GM12878 (cell line): Measurements from ENCODE around the gene CTNNA1. TPM values are rescaled to one million over a fixed set of nuclear protein-coding genes. Genes with fewer than 3 reads are reported as not detected.

Experiments
- ATAC-seq: fragments of 200-7000 bp; cut with Tn5 transposase; 3 replicates; pipeline ENCODE4 v1.9.1; 2020; ENCODE audit warnings: mild to moderate bottlenecking, moderate library complexity
- BruUV-seq: library from RNA; stranded (reverse); fragments of 400-500 nt; replicated peaks from 2 replicates; lab custom pipeline; 2021; lab: Mats Ljungman, UMichigan
- CTCF ChIA-PET: fragments of 300-600 bp; sonication (Branson Sonifier 250); formaldehyde crosslinking; extraction: SDS; loops from one replicate; lab custom pipeline; 2021; ENCODE audit warnings: inconsistent platforms; lab: Yijun Ruan, JAX
- POLR2A ChIA-PET: fragments of 350-600 bp; formaldehyde crosslinking; extraction: SDS; loops from one replicate; lab custom pipeline; 2021; ENCODE audit warnings: inconsistent platforms; lab: Charles Lee
- RAD21 ChIA-PET: fragments of 300-600 bp; sonication (Branson Sonifier 250); formaldehyde crosslinking; loops from one replicate; lab custom pipeline; 2023; ENCODE audit warnings: antibody characterized with exemption; ENCODE audit not compliant: unreplicated experiment; lab: Charles Lee
- SMC1A ChIA-PET: fragments of 300-600 bp; sonication (Branson Sonifier 250); formaldehyde crosslinking; loops from one replicate; lab custom pipeline; 2023; ENCODE audit not compliant: unreplicated experiment, uncharacterized antibody; lab: Charles Lee
- DNase-seq: peaks from one replicate; pipeline ENCODE4 v3.0.0-alpha.2; 2011; ENCODE audit warnings: low read depth, low spot score
- FAIRE-seq: peaks from 3 replicates; lab custom pipeline; 2011; peaks lifted over from hg19 to GRCh38; lab: Jason Lieb, UNC
- H2AFZ ChIP-seq: 2 replicates; pipeline ENCODE4 v1.6.0; 2011; ENCODE audit warnings: low read depth, low read length, control low read depth; ENCODE audit not compliant: control insufficient read depth
- H3K27ac ChIP-seq: 2 replicates; pipeline ENCODE4 v1.5.1; 2011; ENCODE audit warnings: control low read depth; ENCODE audit not compliant: control insufficient read depth, insufficient read depth
- H3K27me3 ChIP-seq, 2 experiments: replicated peaks in 1 of 2; 2 replicates each; pipeline versions ENCODE4 v1.6.0 to v1.6.1; 2011; ENCODE audit warnings: low read length in 1 of 2; ENCODE audit not compliant: control insufficient read depth in 2 of 2, insufficient read depth in 2 of 2
- H3K36me3 ChIP-seq, 2 experiments: 2 replicates each; pipeline ENCODE4 v1.5.1; 2011; ENCODE audit warnings: low read length in 1 of 2; ENCODE audit not compliant: control insufficient read depth in 2 of 2, insufficient read depth in 2 of 2
- H3K4me1 ChIP-seq: 2 replicates; pipeline ENCODE4 v1.6.1; 2011; ENCODE audit warnings: mild to moderate bottlenecking, low read length, moderate library complexity, mixed read lengths; ENCODE audit not compliant: control insufficient read depth, insufficient read depth
- H3K4me2 ChIP-seq: 2 replicates; pipeline ENCODE4 v1.6.0; 2011; ENCODE audit warnings: control low read depth; ENCODE audit not compliant: control insufficient read depth, insufficient read depth
- H3K4me3 ChIP-seq: fragments of 200-600 bp; sonication (generic); 2 replicates; pipeline ENCODE4 v1.5.1; 2016
- H3K79me2 ChIP-seq: 2 replicates; pipeline ENCODE4 v1.6.0; 2011; ENCODE audit warnings: low read length; ENCODE audit not compliant: control insufficient read depth, insufficient read depth
- H3K9ac ChIP-seq: 2 replicates; pipeline ENCODE4 v1.8.0; 2011; ENCODE audit warnings: low read length, control low read depth, mixed read lengths; ENCODE audit not compliant: control insufficient read depth, insufficient read depth
- H3K9me3 ChIP-seq: replicated peaks from 3 replicates; pipeline ENCODE4 v1.5.1; 2011; ENCODE audit warnings: mild to moderate bottlenecking, low read length; ENCODE audit not compliant: control insufficient read depth, insufficient read depth
- H4K20me1 ChIP-seq: 2 replicates; pipeline ENCODE4 v1.6.0; 2011; ENCODE audit not compliant: control insufficient read depth, insufficient read depth
- NFYB ChIP-seq: IDR thresholded peaks from 2 replicates; pipeline ENCODE4 v1.6.1; 2011; ENCODE audit warnings: low read depth, mild to moderate bottlenecking, low read length, improper control_type of control experiment, moderate library complexity; ENCODE audit not compliant: insufficient read depth
- NR2C1 ChIP-seq: fragments of 450-650 bp; IDR thresholded peaks from 2 replicates; pipeline ENCODE4 v1.6.1; 2017; ENCODE audit warnings: antibody characterized with exemption, mild to moderate bottlenecking, moderate library complexity
- NR2F1 ChIP-seq: fragments of 450-650 bp; conservative IDR thresholded peaks from 2 replicates; pipeline ENCODE4 v1.6.1; 2017; ENCODE audit warnings: mild to moderate bottlenecking
- PAX8 ChIP-seq: fragments of 450-650 bp; IDR thresholded peaks from 2 replicates; pipeline ENCODE4 v1.6.1; 2017; ENCODE audit warnings: mild to moderate bottlenecking, moderate library complexity
- WGBS: methylation state at CpG from one replicate; pipeline ENCODE4 v1.1.6; 2016; ENCODE audit warnings: low lambda C conversion rate; ENCODE audit not compliant: insufficient replicate concordance, insufficient coverage; ENCODE audit errors: missing lambda C conversion rate; 5-methylcytosine and 5-hydroxymethylcytosine counted together
- in situ Hi-C: fragments of 300-500 bp; cut with MboI; formaldehyde crosslinking; loops from 9 replicates; pipeline ENCODE4 v1.14.3; 2018; ENCODE audit warnings: mixed read lengths
- intact Hi-C: fragments of 100-400 bp; cut with micrococcal nuclease; formaldehyde crosslinking; loops from one replicate; pipeline ENCODE4 v1.14.2; 2022; ENCODE audit not compliant: unreplicated experiment
- polyA plus RNA-seq, 11 experiments: library from polyadenylated mRNA; depleted of rRNA in 4 of 11; unstranded in 6 of 11; stranded (reverse) in 5 of 11; fragments of >200 nt; fragmentation: Nextera tagmentation in 4 of 11; fragmentation: Illumina TruSeq in 1 of 11; extraction: Ambion mirVana in 4 of 11; extraction: Trizol in 1 of 11; gene quantifications; 1 replicate in 1 of 11; 2 replicates in 10 of 11; pipeline versions ENCODE4 v1.2.1 to v1.2.3, GENCODE V29; 2011 to 2016; ENCODE audit warnings: inconsistent platforms in 2 of 11, missing spikeins in 2 of 11, low read depth in 1 of 11
- total RNA-seq, 4 experiments: library from RNA; depleted of rRNA in 3 of 4; stranded (reverse); fragments of >200 nt in 3 of 4; fragmentation: Illumina TruSeq in 1 of 4; extraction: Trizol in 1 of 4; gene quantifications; 2 replicates each; pipeline versions ENCODE4 v1.2.1 to v1.2.3, GENCODE V29; 2013 to 2021

Gene CTNNA1
- total and polyA plus RNA-seq, 10 of the 15 experiments (the other 5 are each of a cell fraction or from before 2014, with no cell fraction given) = 32.6 to 104 (median 57.7) TPM

DNA sequence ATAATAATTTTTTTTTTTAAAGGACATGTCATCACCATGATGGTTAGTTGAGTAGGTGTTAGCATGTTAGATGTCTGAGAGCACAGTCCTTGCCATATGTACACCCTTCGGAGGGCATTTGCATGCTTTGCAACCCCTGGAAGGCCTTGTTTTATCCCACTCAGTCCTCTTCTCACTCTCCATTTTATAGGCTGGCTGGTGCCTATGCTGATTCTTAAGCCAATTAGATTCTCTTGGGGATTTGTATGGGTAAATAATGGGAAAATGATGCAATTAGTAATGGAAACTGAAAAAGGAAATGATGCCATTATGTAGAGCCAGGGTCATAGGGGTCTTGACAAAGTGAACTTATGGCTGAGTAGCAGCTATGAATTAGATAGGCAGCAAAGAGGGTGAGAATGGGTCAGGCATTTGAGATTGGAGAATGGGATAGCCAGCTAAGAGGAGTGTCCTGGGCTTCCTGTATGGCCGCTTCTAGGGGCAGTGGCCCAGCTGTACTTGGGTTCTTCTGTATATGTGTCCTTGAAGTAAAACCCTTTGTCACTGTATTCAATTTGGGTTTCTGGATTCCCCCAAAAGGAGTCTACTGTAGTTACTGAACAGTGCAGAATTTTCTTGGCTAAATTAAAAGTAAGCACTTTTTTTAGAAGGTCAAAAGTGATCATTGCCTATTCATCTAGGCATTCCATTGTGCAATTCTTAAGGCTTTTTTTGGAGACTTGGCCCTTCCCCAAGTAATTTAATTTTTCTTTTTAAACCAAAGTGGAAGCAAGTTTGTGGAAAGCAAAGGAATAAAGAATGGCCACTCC is 90.3 kb downstream of the CTNNA1 start:
- H3K4me3 ChIP-seq = no peak overlapping the region
- ATAC-seq = peak; percentile 41
- no peak overlapping the region for H2AFZ ChIP-seq
- 100% methylated on average over 2 of the region's 2 CpGs for WGBS
- no peak overlapping the region for H3K4me2 ChIP-seq
- in situ Hi-C loops (no loop called here), intact Hi-C loops (no loop called here)
- ChIA-PET RAD21 (no interaction called here), SMC1A (interaction anchor here (1.8 kb wide), 1 partner anchor 10 kb away, joined by 9 read pairs; no protein-coding TSS in a partner anchor), CTCF (interaction anchor here (1.8 kb wide), 1 partner anchor 18 kb away, joined by 5 read pairs; no protein-coding TSS in a partner anchor), POLR2A (interaction anchor here (0.6 kb wide), 1 partner anchor 29 kb away, joined by 3 read pairs; no protein-coding TSS in a partner anchor)
- H3K9ac ChIP-seq = no peak overlapping the region
- TF ChIP-seq NFYB = peak; percentile 58; the same call in 1 of the 2 replicates
- TF ChIP-seq NR2F1 = 0 out of 2 replicates have a peak, but pooled peaks have one; percentile 19
- TF ChIP-seq NR2C1 = no peak
- no peaks in the 10 kb centered on the region for H4K20me1 ChIP-seq
- no peaks in the 10 kb centered on the region for H3K79me2 ChIP-seq
- DNase-seq = no peak
- H3K9me3 ChIP-seq = no peaks in the 10 kb centered on the region
- H3K27me3 ChIP-seq = no peaks in the 10 kb centered on the region
- no peaks in the 10 kb centered on the region for H3K36me3 ChIP-seq
- no peak overlapping the region for H3K27ac ChIP-seq
- no peak for FAIRE-seq
- no peaks in the 10 kb centered on the region; the same call in 1 of the 2 replicates for H3K4me1 ChIP-seq
- BruUV-seq = no TSS peak

DNA sequence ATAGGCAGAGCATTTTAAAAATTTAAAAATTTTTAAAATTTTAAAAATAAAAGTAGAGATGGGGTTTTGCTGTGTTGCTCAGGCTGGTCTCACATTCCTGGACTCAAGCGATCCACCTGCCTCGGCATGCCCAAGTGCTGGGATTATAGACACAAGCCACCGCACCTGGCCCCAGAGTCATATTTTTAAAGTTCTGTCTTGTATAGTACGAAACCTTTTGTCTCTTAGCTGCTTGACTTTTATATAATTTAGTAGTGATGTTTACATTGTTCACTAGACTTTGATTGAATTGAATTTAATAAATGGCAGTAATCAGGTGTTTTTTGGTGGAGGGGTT is 90.9 kb downstream of the CTNNA1 start:
- Histone ChIP-seq H3K79me2 (no peaks in the 10 kb centered on the region), H3K27ac (no peak overlapping the region), H3K36me3 (no peaks in the 10 kb centered on the region), H3K4me1 (no peaks in the 10 kb centered on the region; the same call in none of the 2 replicates), H3K9ac (no peak overlapping the region), H3K27me3 (no peaks in the 10 kb centered on the region), H3K9me3 (no peaks in the 10 kb centered on the region), H2AFZ (no peak overlapping the region), H4K20me1 (no peaks in the 10 kb centered on the region), H3K4me2 (no peak overlapping the region), H3K4me3 (no peak overlapping the region)
- DNase-seq = no peak
- no peak for TF ChIP-seq PAX8
- BruUV-seq = no TSS peak
- ChIA-PET SMC1A (interaction anchor here (1.8 kb wide), 1 partner anchor 10 kb away, joined by 9 read pairs; no protein-coding TSS in a partner anchor), RAD21 (no interaction called here), POLR2A (no interaction called here), CTCF (interaction anchor here (1.8 kb wide), 1 partner anchor 18 kb away, joined by 5 read pairs; no protein-coding TSS in a partner anchor)
- no peak for ATAC-seq
- WGBS = 96% methylated on average over 4 of the region's 4 CpGs
- no peak for FAIRE-seq
- in situ Hi-C loops (no loop called here), intact Hi-C loops (no loop called here)
